Dedifferentiated amniotic fluid mesenchymal stem cell (primary cell): ENCODE results near the gene PACSIN3.
"Not testable (repeated sequence)": the region's sequence is repeated elsewhere in the genome, so short reads cannot be mapped to it uniquely, and the experiment has no call there.

Source experiments
- DNase-seq: peaks from one replicate; pipeline ENCODE4 v3.0.0-alpha.2; 2016; ENCODE audit errors: extremely low spot score

Gene PACSIN3

GRCh38 chr11:47192111-47192510 is 5.9 kb upstream of the PACSIN3 start:
- DNase-seq = no peak

DNA sequence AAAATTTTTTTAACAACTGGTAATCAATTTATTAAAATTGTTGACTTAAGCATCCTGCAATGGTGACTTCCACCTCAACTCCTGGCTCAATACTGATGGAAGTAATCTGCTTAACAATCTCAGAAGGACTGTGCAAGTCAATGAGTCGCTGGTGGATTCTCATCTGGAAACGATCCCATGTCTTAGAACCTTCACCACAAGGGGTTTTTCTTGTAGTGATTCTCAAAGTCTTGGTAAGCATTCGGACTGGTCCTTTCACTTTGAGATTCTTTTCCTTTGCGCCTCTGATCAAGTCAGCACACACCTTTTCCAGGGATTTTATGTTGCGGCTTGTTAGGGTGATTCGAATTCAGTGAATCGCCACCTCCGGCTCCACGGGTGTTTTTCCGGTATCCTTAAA is 4.9 kb upstream of the PACSIN3 start:
- not testable (repeated sequence) for DNase-seq

DNA sequence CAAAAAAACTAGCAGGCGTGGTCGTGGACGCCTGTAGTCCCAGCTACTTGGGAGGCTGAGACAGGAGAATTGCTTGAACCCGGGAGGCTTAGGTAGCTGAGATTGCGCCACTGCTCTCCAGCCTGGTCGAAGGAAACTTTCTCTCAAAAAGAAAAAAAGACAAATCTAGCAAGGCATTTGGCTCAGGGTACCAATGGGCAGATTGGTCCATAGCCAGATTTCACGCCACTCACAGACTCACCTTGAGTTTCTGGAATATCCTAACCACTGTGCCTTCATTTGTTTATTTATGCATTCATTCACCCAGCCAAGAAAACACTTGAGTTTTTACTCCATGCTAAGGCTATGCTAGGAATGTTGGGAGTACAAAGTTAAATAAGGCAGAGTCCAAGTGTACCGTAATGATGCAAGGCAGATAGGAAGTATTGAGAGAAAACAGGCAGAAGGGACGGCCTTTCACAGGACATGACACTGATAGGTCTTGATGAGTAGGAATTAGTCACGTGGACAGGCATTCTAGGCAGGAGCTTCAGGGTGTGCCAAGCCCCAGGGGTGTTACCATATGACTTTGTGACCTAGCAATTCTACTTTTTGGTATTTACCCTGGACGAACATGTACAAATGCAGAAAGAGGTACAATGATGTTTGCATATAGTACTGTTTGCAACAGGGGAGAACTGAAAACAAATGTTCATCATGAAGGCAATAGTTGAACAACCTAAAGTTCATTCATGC is 3.0 kb upstream of the PACSIN3 start:
- DNase-seq = peak; percentile 91

DNA sequence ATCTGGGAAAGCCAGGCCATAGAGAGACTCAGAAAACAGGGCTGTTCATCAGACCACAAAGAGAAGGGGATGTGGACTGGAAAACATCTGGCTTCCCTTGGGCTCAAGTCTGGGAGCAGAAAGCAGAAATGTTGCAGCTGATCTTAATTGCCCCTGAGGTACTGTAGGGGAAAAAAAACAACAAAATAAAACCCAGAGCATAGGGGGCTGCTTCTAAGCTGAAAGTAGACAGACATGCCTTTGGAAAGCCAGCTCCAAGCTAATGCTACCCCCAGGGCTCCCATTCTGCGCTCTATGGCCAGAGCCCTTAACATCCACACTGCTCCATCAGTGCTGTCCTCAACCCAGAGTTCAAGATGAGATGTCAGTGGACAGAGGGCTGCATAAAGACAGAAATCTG is 2.0 kb upstream of the PACSIN3 start:
- DNase-seq = no peak

- DNase-seq = no peak
Measured at GRCh38 chr11:47187723-47188122, 1.5 kb upstream of the PACSIN3 start.

- peak; percentile 40 for DNase-seq
Measured at GRCh38 chr11:47186700-47187695, 764 bp upstream of the PACSIN3 start.

GRCh38 chr11:47185305-47186075 is 744 bp downstream of the PACSIN3 start:
- DNase-seq = peak; percentile 36

DNA sequence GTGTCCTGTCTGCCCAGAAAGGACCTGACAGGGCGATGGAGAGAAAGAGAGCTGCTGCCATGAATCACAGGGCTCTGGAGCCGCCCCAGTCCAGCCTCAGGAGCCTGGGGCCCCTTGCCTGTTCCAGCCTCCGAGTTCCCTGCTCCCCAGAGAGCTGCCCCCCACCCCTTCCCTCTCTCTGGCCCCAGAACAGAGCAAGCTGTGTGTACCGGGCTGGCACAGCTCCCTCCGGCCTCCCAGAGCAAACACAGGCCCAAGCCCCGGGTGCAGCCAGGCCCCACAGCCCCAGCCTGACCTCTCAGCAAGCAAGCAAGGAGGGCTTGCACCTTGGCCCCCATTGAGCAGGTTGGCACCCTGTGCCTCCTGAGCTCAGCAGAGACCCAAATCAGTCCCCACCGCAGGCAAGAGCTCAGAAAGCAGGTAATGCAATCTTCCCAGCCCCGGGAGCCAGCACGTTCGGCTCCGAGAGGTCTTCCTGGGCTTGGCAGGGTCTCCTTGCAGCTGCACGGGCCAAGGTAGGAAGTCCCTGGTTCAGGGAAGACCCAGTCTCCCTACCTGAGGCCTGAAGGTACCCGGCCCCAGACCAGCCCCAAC is 1.4 kb downstream of the PACSIN3 start:
- DNase-seq = no peak

DNA sequence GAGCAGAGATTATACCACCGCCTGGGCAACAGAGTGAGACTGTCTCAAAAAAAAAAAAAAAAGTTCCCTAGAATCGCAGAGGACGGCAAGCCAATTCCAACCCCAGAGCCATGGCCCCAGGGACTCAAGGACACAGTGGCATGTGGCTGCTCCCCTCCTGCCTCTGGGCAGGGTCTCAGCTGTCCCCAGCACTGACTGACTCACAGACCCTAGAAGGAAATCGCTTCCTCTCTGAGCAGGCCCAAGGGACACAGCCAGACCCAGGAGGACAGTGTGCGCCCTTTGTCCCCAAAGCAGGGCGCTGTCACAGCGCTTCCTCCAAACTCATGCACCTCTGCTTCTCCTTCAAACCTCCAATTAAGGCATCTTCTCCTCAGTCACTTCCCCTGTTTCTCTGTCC is 2.3 kb downstream of the PACSIN3 start:
- no peak for DNase-seq

DNA sequence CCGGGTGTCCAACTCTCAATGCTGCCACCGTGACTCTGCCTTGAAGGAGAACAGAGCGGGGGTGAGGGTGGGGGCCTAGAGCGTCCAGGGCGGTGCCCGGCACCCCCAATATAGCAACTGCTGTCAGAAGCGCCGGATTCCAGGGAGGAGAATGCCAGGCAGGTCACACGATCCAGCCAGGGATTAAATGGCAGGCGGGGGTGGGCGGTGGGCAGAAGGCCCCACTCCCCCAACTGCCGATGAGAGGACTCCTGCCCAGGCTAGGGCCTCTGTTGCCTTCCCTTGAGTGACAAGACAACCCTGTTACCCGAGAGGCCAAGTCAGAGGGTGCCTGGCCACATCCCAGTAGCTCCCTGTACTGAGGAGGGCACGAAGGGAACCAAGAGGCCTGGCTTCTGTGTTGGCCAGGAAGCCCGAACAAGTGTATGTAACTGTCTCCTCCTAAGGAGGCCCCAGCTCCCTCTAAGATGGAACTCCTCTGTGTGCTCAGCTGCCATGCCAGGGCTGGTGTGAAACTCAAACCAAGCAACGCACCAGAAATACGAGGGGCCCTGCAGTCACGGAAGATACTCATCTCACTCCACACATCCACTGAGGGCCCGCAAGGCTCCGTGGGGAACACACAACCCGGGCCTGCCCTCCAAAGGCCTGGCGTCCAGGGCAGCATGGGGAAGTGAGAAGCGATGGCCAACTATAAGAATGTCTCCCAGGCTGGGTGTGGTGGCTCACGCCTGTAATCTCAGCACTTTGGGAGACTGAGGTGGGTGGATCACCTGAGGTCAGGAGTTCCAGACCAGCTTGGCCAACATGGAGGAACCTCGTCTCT is 3.0 kb downstream of the PACSIN3 start:
- DNase-seq = no peak

GRCh38 chr11:47182380-47182779 is 3.9 kb downstream of the PACSIN3 start:
- DNase-seq = no peak

GRCh38 chr11:47181271-47181670 is 5.0 kb downstream of the PACSIN3 start:
- DNase-seq = no peak

GRCh38 chr11:47180006-47180787 is 6.0 kb downstream of the PACSIN3 start:
- DNase-seq = no peak

GRCh38 chr11:47179655-47179991 is 6.6 kb downstream of the PACSIN3 start:
- DNase-seq = peak; percentile 28

DNA sequence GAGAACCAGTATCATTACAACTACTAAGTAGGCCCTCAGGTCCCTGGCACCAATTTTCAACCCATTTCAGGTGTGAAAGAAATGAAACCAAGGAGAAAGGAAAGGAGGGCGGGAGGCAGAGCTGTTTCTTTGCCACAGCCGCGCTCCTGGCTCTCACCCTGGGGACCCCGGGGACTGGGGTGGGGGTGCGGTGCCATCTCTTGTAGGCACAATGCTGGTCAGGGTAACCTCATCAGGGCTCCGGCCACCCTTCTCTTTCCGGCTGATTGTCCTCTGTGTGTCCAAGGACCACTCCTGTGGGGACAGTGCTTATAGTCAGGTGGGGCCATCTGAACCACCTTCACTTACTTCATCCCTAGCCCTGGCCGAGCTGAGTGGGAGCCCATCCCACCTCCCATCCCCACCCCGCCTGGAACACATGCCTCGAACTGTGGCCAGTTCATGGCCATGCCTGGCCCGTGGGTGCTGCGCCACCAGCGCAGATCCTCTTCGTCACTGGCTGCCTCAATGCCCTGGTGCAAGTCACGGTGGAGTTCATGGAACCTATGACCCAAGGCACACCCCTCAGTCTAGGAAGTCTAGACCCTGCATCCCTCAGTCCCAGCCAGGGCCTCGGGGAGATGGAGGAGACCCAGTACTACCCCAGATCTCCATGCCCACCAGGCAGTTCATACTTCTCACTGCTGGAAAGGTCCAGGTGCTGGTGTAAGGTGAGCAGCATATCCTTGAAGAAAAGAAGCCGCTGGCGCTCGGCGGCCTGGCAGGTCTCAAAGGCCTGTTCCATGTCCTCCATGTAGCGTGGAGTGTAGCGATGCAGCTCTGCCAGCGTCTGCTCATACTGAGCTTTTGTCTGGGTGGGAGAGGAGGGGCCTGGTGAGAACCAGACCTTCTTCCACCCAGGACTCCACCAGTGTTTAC is 7.2 kb downstream of the PACSIN3 start:
- no peak for DNase-seq

DNA sequence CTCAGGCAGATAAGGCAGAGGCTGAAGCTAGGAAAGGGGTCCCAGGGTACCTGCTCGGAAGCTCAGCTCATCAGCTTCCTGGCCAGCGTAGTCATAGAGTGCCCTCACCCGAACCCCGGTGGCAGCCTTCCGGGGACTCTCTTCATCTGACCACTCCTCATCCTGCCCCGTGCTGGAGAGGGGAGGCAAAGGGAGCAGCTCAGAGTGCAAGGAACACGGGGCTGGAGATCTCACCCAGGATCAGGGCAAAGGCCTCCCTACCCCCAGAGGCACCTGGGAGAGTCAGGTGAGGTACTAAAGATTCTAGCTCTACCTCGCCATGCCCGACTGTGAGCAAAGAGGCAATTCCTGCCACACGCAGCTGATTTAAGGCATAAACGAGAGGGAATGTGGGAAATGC is 7.9 kb downstream of the PACSIN3 start:
- DNase-seq = no peak

- no peak for DNase-seq
Measured at GRCh38 chr11:47177846-47178245, 8.4 kb downstream of the PACSIN3 start.

- peak; percentile 87 for DNase-seq
Measured at GRCh38 chr11:47177229-47177845, 8.9 kb downstream of the PACSIN3 start.
